ENCODE data around the gene VPS51.
"Not testable (repeated sequence)": the region's sequence is repeated elsewhere in the genome, so short reads cannot be mapped to it uniquely, and the experiment has no call there.

Gene VPS51

DNA sequence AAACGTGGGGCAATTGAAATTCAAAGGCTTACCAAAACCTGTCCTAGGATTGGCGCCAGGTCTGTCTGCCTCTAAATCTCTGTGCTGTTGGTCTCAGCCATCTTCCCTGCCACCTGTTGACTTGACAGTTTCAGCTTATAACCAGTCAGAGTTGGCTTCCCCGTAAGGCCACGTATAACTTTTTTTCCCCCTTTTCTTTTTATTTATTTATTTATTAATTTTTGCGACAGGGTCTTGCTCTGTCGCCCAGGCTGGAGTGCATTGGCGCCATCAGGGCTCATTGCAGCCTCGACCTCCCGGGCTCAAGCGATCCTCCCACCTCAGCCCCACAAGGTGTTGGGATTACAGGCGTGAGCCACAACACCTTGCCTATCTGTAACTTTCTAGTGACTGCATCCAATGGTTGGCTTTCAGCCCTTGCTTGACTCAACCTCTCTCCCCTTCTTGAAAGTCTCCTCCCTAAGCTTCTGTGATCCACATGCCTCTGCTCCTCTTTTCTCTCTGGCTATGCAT lies 39.7 kb downstream of the VPS51 start:
- Histone ChIP-seq H3K36me3 (ENCODE audit: insufficient read depth, low read length) (peaks cover 8% of the 10 kb centered on the region; the same call in 1 of the 2 replicates), H3K9me3 (ENCODE audit: control insufficient read depth, insufficient read depth, low read length) (no peaks in the 10 kb centered on the region), H3K9ac (ENCODE audit: low read depth, low read length) (peak overlapping the region; percentile 85), H3K4me1 (ENCODE audit: insufficient read depth, low read length) (no peaks in the 10 kb centered on the region)

DNA sequence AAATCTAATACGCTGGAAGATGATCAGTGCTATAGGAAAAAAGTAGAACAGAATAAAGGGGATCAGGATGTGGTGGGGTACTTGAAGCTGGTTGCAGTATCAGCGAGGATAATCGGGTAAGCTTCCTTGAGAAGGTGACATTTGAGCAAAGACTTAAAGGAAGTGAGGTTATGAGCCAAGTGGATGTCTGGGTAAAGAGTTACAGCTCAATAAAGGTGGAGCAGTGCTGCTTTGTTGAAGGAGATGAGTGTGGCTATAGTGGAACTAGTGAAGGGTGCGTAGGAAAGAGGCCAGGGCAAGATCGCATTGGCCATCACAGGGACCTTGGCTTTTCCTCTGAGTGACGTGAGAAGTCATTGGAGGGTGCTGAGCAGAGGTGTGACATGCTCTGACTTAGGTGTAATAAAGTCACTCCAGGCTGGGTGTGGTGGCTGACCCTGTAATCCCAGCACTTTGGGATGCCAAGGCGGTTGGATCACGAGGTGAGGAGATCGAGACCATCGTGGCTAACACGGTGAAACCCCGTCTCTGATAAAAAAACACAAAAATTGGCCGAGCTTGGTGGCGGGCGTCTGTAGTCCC lies 40.6 kb downstream of the VPS51 start:
- H3K4me1 ChIP-seq (ENCODE audit: insufficient read depth, low read length): no peaks in the 10 kb centered on the region
- H3K9ac ChIP-seq (ENCODE audit: low read depth, low read length): no peak overlapping the region
- H3K36me3 ChIP-seq (ENCODE audit: insufficient read depth, low read length): no peaks in the 10 kb centered on the region
- no peaks in the 10 kb centered on the region for H3K9me3 ChIP-seq (ENCODE audit: control insufficient read depth, insufficient read depth, low read length)

DNA sequence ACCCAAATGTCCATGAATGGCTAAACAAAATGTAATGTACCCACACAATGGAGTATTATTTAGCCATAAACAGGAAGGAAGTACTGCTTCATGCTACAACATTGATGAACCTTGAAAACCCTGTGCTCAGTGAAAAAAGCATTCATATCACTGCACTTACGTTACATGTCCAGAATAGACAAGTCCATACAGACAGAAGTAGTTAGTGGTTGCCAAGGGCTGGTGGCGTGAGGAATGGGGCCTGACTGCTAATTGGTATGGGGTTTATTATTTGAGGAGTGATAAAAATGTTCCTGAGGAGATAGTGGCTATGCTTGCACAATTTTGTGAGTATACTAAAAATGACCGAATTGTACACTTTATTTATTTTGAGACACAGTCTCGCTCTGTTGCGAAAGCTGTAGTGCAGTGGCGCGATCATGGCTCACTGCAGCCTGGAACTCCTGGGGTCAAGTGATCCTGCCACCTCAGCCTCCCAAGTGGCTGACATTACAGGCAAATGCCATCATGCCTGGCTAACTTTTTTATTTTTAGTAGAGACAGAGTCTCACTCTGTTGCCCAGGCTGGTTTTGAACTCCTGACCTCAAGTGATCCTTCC lies 46.0 kb downstream of the VPS51 start:
- no peaks in the 10 kb centered on the region for H3K4me1 ChIP-seq (ENCODE audit: insufficient read depth, low read length)
- no peak overlapping the region for H3K9ac ChIP-seq (ENCODE audit: low read depth, low read length)
- H3K36me3 ChIP-seq (ENCODE audit: insufficient read depth, low read length): no peaks in the 10 kb centered on the region
- no peaks in the 10 kb centered on the region for H3K9me3 ChIP-seq (ENCODE audit: control insufficient read depth, insufficient read depth, low read length)

DNA sequence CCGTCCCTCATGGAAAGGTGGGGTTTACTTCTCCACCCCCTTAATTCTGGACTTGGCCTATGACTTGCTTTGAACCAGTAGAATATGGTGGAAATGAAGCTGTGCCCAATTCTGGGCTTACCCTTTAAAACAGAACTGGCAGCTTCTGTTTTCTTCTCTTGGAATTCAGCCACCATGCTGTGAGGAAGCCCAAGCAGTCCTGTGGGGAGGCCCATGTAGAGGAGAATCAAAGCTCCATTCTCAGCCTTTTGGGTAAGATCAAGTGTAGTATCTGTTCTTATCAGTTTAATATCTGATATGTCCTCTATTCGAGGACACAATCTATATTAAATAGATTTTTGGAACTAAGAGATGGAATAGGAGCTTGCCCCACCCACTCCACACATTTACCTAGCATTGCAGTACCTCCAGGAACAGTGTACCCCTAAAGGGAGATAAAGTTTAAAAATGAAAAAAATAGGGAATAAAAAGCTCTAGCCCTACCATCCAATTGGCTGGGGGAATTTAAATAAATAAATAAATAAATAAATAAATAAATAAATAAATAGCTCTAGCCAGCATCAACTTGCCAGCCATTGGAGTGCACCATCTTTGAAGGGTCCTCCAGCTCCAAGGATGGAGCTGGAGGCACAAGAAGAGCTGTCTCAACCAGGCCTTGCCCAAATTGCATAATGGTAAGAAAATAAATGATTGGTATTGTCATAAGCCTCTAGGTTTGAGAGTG lies 51.5 kb downstream of the VPS51 start:
- Histone ChIP-seq H3K4me1 (ENCODE audit: insufficient read depth, low read length) (peaks cover 7% of the 10 kb centered on the region; the same call in 1 of the 2 replicates), H3K36me3 (ENCODE audit: insufficient read depth, low read length) (no peaks in the 10 kb centered on the region), H3K9ac (ENCODE audit: low read depth, low read length) (no peak overlapping the region), H3K9me3 (ENCODE audit: control insufficient read depth, insufficient read depth, low read length) (no peaks in the 10 kb centered on the region)

DNA sequence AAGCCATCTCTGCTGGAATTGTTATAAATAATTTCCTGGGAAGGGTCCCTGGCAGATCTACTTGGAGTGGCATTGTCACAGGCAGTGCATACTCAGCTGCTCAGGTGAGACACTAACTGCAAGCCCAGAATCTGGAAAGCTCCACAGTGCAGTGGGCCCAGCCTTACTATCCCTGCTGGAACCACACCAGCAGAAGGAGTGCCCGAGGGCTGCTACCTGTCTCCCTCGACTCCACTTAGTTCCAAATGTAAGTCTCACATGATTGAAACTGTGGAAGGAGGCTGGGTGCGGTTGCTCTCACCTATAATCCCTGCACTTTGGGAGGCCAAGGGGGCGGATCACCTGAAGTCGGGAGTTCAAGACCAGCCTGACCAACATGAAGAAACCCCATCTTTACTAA lies 52.6 kb downstream of the VPS51 start:
- no peaks in the 10 kb centered on the region for H3K9me3 ChIP-seq (ENCODE audit: control insufficient read depth, insufficient read depth, low read length)
- H3K9ac ChIP-seq (ENCODE audit: low read depth, low read length): no peak overlapping the region
- H3K4me1 ChIP-seq (ENCODE audit: insufficient read depth, low read length): peaks cover 7% of the 10 kb centered on the region; the same call in 1 of the 2 replicates
- H3K36me3 ChIP-seq (ENCODE audit: insufficient read depth, low read length): no peaks in the 10 kb centered on the region

DNA sequence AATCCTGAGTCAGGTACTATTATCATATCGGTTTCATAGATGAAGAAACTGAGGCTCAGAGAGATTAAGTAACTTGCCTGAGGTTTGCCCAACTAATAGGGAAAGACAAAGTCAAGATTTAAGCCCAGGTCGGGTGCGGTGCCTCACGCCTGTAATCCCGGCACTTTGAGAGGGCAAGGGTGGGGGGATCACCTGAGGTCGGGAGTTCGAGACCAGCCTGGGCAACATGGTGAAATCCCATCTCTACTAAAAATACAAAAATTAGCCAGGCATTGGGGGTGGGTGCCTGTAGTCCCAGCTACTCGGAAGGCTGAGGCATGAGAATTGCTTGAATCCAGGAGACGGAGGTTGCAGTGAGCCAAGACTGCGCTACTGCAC lies 54.1 kb downstream of the VPS51 start:
- H3K9ac ChIP-seq (ENCODE audit: low read depth, low read length); H3K36me3 ChIP-seq (ENCODE audit: insufficient read depth, low read length); H3K4me1 ChIP-seq (ENCODE audit: insufficient read depth, low read length); H3K9me3 ChIP-seq (ENCODE audit: control insufficient read depth, insufficient read depth, low read length): not testable (repeated sequence)

DNA sequence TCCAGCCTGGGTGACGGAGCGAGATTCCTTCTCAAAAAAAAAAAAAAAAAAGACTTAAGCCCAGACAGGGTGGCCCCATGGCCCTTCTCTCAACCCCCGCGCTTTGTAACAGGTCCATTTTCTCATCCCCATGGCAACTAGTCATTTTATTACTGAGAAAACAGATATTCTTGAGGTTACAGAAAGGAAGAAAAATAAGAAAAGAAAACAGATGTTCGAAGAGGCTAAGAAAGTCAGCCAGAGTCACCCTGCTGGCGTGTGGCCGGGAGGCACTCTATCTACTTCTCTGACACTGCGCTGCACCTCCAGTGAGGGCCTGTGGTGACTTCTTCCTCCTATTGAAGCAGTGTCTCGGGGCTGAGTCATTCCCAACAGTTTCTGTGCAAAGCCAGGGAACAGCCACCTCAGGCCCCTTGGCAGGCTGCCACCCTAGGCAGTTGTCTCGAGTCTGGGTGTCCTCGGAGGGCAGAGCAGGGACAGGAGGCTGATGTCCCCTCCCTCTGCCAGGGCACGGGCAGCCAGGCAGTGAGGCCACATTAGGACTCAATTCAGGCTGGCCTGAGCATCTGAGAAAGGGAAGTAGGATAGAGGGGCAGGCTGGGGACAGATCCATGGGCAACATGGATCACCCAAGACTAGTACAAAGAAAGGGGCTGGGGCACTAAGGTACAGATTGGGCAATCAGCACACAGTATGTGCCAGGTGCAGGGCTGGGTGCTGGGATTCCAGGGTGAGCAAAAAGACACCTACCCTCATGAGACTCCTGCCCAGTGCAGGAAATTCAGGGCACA lies 54.7 kb downstream of the VPS51 start:
- Histone ChIP-seq H3K36me3 (ENCODE audit: insufficient read depth, low read length) (no peaks in the 10 kb centered on the region), H3K9ac (ENCODE audit: low read depth, low read length) (no peak overlapping the region), H3K4me1 (ENCODE audit: insufficient read depth, low read length) (peaks cover 7% of the 10 kb centered on the region; the same call in 1 of the 2 replicates), H3K9me3 (ENCODE audit: control insufficient read depth, insufficient read depth, low read length) (no peaks in the 10 kb centered on the region)

DNA sequence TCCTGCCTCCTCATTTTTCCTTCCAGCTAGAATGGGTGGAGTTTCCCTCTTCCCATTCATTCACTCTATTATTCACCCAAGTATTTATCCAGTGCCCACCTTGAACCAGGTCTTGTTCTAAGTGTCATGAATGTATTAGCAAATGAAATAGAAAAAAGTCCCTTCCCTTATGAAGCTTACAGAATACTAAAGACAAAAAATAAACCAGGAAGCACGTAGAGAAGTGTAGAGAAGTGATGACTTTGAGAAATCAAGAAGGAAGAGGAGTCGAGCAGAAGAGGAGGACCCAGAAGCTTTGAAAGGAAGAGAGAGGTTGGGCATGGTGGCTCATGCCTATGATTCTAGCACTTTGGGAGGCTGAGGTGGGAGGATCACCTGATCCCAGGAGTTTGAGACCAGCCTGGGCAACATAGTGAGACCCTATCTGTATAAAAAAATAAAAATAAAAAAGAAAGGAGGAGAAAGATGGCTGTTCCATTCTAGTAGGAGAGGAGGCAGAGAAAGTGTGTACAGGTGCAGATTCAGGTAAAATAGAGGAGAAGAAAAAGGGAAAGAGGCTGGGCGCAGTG lies 55.4 kb downstream of the VPS51 start:
- no peaks in the 10 kb centered on the region for H3K36me3 ChIP-seq (ENCODE audit: insufficient read depth, low read length)
- no peaks in the 10 kb centered on the region for H3K9me3 ChIP-seq (ENCODE audit: control insufficient read depth, insufficient read depth, low read length)
- peaks cover 7% of the 10 kb centered on the region; the same call in 1 of the 2 replicates for H3K4me1 ChIP-seq (ENCODE audit: insufficient read depth, low read length)
- H3K9ac ChIP-seq (ENCODE audit: low read depth, low read length): no peak overlapping the region

DNA sequence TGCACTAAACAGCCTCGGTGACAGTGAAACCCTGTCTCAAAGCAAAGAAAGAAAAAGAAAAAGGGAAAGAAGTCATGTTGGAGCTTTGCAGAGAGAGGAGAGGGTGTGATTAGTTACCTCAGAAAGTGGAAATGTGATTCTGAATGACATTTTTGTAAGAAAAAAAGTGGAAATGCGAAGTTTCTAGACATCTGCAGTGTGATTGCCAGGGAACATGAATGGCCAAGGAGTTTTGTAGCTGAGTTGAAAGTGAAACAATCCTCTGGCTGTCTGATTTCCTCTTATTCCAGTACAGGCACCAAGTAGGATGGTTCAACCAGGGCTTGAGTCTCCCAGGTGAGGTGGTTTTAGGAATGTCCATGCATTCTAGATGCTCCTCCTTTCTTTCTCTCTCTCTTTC lies 56.1 kb downstream of the VPS51 start:
- no peaks in the 10 kb centered on the region for H3K9me3 ChIP-seq (ENCODE audit: control insufficient read depth, insufficient read depth, low read length)
- no peak overlapping the region for H3K9ac ChIP-seq (ENCODE audit: low read depth, low read length)
- H3K4me1 ChIP-seq (ENCODE audit: insufficient read depth, low read length): peaks cover 7% of the 10 kb centered on the region; the same call in 1 of the 2 replicates

DNA sequence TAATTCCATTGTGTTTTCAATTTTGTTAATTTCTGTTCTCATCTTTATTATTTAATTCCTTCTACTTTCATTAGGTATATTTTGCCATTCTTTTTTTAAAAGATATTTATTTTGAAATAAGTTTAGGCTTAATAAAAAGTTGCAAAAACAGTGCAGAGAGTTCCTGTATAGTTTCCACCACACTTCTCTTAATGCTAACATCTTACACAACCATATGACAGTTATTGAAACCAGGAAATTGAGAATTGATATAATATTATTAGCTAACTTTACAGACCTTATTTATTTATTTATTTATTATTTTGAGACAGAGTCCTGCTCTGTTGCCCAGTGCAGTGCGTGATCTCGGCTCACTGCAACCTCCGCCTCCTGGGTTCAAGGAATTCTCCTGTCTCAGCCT lies 60.2 kb downstream of the VPS51 start:
- Histone ChIP-seq H3K4me1 (ENCODE audit: insufficient read depth, low read length) (no peaks in the 10 kb centered on the region), H3K36me3 (ENCODE audit: insufficient read depth, low read length) (no peaks in the 10 kb centered on the region), H3K9me3 (ENCODE audit: control insufficient read depth, insufficient read depth, low read length) (no peaks in the 10 kb centered on the region), H3K9ac (ENCODE audit: low read depth, low read length) (no peak overlapping the region)

More for the DNA sequence above, 56.1 kb downstream of the VPS51 start:
- H3K36me3 ChIP-seq (ENCODE audit: insufficient read depth, low read length): no peaks in the 10 kb centered on the region

DNA sequence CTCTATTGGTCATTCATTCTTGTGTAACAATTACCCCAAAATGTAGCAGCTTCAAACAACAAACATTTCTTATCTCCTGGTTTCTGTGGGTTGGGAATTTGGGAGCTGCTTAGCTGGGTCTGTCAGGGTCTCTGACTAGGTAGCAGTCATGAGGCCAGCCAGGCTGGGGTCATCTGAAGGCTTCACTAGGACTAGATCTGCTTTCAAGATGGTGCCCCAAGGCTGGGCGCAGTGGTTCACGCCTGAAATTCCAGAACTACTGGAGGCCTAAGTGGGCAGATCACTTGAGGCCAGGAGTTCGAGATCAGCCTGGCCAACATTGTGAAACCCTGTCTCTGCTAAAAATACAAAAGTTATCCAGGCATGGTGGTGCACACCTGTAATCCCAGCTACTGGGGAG lies 60.9 kb downstream of the VPS51 start:
- H3K9ac ChIP-seq (ENCODE audit: low read depth, low read length): no peak overlapping the region
- no peaks in the 10 kb centered on the region for H3K36me3 ChIP-seq (ENCODE audit: insufficient read depth, low read length)
- no peaks in the 10 kb centered on the region for H3K9me3 ChIP-seq (ENCODE audit: control insufficient read depth, insufficient read depth, low read length)
- H3K4me1 ChIP-seq (ENCODE audit: insufficient read depth, low read length): no peaks in the 10 kb centered on the region

DNA sequence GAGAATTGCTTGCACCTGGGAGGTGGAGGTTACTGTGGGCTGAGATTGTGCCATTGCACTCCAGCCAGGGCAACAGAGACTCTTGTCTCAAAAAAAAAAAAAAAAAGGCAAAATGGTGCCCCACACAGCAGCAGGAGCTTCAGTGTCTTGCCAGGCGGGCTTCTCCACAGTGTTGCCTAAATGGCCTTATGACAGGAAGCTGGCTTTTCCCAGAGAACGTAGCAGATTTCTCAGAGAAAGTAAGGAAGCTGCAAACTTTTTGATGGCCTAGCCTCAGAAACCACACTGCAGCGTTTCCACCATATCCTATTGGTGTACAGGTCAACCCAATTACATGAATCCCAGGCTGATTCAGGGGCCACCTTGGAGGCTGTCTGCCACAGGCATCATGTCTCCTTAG lies 61.3 kb downstream of the VPS51 start:
- no peaks in the 10 kb centered on the region for H3K9me3 ChIP-seq (ENCODE audit: control insufficient read depth, insufficient read depth, low read length)
- H3K36me3 ChIP-seq (ENCODE audit: insufficient read depth, low read length): no peaks in the 10 kb centered on the region
- no peaks in the 10 kb centered on the region for H3K4me1 ChIP-seq (ENCODE audit: insufficient read depth, low read length)
- H3K9ac ChIP-seq (ENCODE audit: low read depth, low read length): no peak overlapping the region

DNA sequence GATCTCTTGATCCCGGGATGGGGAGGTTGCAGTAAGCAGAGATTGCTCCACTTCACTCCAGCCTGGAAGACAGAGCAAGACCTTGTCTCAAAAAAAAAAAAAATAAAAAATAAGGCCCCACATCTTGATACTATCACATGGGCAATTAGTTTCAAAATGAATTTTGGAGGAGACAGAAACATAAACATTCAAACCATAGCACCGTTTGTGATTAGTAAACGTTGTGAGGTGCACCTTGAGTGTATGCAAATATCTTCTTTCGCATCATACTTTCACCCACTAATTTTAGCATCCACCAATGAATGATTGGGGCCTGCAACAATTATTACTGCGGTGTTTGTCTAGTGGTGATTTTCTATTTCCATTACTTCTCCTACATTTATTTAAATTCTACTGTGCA lies 63.0 kb downstream of the VPS51 start:
- H3K9me3 ChIP-seq (ENCODE audit: control insufficient read depth, insufficient read depth, low read length): no peaks in the 10 kb centered on the region
- H3K9ac ChIP-seq (ENCODE audit: low read depth, low read length): no peak overlapping the region

DNA sequence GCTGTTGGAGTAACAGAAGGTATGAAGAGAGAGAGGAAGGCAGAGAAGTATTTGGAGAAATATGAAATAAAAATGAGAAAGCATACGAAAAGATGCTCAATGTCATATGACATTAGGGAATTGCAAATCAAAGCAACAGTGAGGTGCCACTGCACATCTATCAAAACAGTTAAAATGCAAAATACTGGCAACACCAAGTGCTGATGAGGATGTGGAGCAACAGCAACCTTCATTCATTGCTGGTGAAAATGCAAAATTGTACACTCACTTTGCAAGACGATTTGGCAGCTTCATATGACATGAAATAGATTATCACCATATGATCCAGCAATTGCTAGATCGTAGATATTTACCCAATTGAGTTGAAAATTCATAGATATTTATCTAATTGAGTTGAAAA lies 64.6 kb downstream of the VPS51 start:
- Histone ChIP-seq H3K9me3 (ENCODE audit: control insufficient read depth, insufficient read depth, low read length) (no peaks in the 10 kb centered on the region), H3K4me1 (ENCODE audit: insufficient read depth, low read length) (no peaks in the 10 kb centered on the region), H3K9ac (ENCODE audit: low read depth, low read length) (no peak overlapping the region), H3K36me3 (ENCODE audit: insufficient read depth, low read length) (no peaks in the 10 kb centered on the region)

More for the DNA sequence above, 63.0 kb downstream of the VPS51 start:
- no peaks in the 10 kb centered on the region for H3K4me1 ChIP-seq (ENCODE audit: insufficient read depth, low read length)
- H3K36me3 ChIP-seq (ENCODE audit: insufficient read depth, low read length): no peaks in the 10 kb centered on the region

Measured in ES-I3 (cell line).